DMS79 (cell line): ENCODE data around the gene SKI.

ENCODE experiments used
- DNase-seq: peaks from one replicate; lab custom pipeline; 2025; lab: John Stamatoyannopoulos, UW

SKI gene

GRCh38 chr1:2274929-2275475, 46.9 kb downstream of the SKI start:
- peak; percentile 5 for DNase-seq

DNA sequence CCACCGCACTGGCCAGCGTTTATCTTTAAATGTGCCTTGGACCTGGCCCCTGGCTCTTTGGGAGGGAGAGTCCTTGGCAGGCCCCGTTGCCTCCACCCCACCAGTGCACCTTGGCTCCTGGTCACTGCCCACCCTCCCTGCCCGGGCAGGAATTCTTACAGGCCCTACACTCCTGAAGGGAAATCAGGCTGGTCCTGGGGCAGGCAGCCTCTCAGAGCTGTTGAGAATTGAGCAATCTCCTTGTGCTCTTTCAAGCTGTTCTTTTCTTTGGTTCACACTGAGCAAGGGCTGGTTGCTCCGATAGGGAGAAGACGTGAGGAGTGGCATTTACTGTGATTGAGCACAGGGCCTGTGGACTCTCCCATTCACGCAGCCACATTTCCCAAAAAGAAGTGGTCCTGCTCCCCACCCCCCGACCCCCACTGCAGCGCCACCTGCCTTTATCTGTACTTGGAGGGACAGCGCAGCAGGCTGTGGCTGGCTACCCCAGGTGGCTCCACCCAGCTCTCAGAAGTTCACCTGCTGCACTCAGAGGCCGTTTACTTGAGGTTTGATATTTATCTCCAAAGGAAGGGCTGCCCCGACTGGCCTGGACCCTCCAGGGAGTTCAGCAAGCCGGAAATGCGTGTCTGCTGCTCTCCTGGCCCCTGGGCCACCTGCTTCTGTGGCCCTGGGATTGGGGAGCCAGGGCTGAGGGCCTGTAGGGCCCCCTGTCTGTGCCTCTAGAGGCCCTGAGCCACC, 47.8 kb downstream of the SKI start:
- DNase-seq, result peak; percentile 94

DNA sequence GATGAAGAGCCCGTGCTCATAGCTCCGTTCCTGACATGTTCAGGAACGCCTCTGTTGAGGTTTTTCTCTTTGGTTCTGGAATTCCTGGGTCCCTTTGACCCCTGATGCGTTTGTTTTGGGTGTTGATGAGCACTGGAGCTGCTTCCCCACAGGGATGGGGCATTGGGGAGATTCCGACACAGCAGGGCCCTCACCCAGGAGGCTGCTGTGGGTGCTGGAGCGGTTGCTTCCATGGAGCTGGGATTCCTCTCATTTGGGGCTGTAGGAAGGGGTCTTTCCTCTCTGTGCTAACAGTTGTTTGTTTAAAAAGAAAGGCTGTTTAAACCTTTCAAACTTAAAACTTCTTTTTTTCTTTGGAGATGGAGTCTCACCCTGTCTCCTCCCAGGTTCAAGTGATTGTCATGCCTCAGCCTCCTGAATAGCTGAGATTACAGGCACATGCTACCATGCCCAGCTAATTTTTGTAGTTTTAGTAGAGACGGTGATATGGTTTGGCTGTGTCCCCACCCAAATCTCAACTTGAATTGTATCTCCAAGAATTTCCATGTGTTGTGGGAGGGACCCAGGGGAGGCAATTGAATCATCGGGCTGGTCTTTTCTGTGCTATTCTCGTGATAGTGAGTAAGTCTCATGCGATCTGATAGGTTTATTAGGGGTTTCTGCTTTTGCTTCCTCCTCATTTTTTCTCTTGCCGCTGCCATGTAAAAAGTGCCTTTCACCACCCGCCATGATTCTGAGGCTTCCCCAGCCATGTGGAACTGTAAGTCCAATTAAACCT, 48.9 kb downstream of the SKI start:
- no peak for DNase-seq

DNA sequence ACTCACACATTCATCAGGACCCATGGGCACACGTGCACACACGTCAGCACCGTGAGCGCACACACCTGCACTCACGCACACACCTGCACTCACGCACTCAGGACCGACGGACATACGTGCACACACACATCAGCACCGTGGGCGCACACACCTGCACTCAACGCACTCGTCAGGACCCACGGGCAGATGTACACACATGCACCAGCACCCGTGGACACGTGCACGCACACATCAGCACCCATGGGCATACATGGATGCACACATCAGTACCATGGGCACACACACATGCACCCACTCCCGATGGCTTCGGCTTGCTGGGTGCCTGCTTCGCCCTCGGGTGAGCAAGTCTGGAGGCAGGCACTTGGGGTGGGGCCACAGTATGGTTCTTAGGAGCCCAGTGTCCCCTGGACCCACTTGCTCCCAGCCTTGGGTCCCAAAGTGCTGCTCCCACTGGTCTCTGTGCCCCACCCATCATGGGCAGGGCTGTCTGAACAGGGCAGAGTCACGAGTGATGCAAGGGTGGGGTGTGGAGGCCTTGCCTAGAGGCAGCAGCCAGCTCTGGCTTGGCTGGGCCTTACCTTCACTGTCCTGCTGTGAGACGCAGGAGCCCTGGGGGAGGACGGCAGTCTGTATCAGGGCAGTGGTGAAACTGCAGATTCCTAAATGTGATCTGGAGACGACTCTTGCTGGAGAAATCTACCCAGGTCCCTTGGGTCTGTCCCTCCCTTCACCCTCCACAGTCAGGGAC, 49.8 kb downstream of the SKI start:
- DNase-seq, result no peak

- no peak for DNase-seq
Measured at GRCh38 chr1:2278591-2279209, 50.6 kb downstream of the SKI start.

GRCh38 chr1:2279210-2279639, 51.1 kb downstream of the SKI start:
- DNase-seq, result no peak

DNA sequence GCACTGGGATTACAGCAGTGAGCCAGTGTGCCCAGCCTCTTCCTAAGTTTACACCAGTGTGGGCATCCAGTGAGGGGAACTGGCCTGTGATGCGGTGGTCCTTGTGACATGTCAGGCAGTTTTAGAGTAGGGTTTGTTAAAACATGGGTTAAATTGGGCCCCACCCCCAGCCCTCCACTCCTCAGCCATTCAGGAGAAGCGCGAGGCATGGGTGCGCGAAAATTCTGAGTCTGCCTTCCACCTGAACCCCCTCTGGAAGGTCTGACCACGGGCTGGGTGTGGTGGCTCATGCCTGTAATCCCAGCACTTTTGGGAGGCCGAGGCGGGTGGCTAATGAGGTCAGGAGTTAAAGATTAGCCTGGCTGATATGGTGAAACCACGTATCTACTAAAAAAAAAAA, 51.7 kb downstream of the SKI start:
- no peak for DNase-seq

DNA sequence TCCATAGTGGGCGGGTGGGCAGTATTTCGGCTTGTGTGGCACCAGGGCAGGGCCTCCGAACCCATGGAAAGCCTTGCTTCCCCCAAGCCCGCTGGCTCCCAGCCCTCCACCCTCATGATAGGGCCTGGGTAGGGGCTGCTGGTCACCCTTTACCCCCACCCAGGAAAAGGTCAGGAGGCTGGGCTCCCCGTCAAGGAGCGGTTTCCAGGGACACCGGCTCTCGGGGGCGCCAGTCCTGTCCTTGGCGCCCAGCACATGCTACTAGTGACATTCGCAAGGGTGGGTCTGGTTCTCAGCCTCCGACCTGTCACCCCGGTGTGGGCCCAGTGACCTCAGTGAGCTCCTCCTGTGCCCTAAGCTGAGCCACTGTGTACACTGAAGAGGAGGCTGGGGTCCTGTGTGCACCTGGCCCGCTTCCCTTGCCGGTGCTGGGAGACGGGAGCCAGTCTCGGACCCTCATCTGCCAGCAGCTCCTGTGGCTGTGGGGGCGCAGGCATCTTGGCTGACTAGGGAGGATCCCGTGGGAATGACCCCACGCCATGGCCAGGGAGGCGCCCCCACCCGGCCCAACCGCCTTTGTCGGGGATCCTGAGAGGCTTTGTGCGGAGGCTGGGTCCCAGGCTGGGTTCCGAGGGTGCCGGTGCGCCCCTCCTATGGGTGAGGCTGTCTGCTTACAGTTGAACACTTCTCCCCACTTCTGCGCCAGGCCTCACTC, 54.6 kb downstream of the SKI start:
- DNase-seq, result no peak

DNA sequence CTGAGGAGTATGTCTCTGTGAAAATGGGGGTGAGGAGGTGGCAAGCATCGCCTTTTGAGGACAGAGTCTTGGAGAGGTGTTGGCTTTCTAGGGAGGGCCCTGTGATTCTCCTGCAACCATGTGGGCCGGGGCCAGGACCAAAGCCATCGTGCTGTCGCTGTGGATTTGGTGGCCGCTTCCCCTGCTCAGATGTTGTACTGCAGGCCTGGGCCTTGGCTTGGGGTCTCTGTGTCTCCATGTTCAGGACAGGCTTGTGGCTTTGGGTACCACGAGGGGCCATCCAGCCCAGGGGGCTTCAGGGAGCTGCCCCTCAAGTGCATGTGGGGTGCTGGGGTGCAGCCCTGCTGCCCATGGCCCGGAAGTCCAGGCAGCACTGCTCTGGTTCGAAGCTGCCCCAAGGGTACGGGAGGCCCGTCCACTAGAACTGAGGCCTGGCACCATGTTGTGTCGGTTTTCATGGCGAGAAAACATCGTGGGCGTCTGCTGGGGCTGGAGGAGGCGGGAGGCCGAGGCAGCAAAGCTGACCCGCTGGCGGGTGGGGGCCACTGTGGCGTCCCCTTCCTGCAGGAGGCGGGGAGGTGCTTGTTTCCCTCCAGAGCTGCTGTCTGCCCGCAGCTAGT, 55.4 kb downstream of the SKI start:
- no peak for DNase-seq

DNA sequence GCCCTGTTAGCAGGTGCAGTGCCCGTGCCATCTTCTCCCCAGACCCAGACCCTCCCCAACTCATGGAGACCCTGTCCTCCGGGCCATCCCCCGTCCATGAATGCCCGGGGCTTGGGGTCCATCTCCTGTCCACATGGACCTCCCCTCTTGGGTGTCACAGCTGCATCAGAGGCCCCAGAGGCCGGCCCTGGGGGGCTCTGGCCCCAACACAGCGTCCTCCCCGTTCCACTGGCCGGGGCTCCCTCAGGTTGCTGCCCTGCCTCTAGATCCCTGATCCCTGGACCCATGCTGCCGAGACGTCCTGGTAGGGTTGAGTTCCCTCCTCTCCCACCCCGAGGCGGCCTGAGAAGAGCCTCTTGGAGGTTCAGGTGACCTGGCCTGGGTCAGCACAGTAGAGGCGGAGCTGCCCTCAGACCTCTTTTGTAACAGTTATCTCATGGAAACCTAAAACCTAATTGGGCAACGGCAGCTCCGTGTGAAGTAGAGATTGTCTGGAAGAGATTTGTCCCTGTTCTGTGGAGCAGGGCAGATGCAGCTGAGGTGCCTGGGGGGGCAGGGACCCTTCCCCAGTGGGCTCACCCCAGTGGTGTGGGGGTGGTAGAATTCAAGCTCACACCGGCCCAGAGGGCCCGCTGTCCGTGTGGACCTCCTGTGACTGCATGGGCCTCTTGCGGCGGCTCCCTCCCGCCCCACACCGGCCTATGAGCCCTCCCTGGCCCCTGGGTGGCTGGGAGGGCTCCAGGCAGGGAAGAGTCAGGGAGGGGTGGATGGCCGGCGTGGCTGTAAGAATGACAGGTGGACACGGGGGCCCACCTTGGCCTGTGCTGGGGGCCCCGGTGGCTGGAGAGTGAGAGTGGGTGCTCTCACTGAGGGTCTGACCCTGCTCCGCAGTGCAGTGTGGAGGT, 56.1 kb downstream of the SKI start:
- DNase-seq, result no peak

GRCh38 chr1:2284932-2285331, 56.8 kb downstream of the SKI start:
- no peak for DNase-seq

- no peak for DNase-seq
Measured at GRCh38 chr1:2286923-2287322, 58.8 kb downstream of the SKI start.

- DNase-seq, result no peak
Measured at GRCh38 chr1:2287649-2288048, 59.5 kb downstream of the SKI start.

- DNase-seq, result no peak
Measured at GRCh38 chr1:2288311-2288710, 60.2 kb downstream of the SKI start.

GRCh38 chr1:2288816-2289536, 60.9 kb downstream of the SKI start:
- peak; percentile 22 for DNase-seq

GRCh38 chr1:2289607-2290006, 61.5 kb downstream of the SKI start:
- DNase-seq, result no peak

DNA sequence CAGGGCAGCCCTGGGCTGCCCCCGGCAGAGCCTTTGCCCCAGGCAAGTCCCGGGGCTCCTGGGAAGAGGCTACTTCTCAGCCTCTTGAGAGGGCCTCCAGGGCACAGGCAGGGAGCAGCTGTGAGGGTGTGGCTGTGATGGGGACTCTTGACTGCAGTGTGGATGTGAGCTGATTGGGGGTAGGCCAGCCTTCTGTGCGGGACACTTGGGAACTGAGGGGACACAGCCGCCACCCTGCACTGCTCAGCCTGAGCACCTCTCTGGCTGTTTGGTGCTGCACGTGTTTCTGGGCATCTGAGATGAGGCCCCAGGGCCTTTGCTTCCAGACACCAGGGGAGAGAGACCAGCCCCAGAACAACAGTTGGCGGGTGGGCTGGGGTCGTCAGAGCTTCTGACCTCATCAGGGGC, 62.1 kb downstream of the SKI start:
- peak; percentile 66 for DNase-seq

GRCh38 chr1:2290595-2291510, 62.7 kb downstream of the SKI start:
- peak; percentile 61 for DNase-seq
